BLaER1 treated with 17β-estradiol and CSF1 and Interleukin-3, amounts not matched to agents 10 nM and 100 nM (cell line): ENCODE data around the gene JTB.

Source experiments
- H3K27ac ChIP-seq, 11 experiments: shearing (Covaris generic); formaldehyde crosslinking; 2 replicates each; pipeline ENCODE4 v1.8.1; 2022
- H3K27me3 ChIP-seq, 11 experiments: shearing (Covaris generic); formaldehyde crosslinking; 2 replicates each; pipeline ENCODE4 v1.8.1; 2022
- H3K36me3 ChIP-seq, 11 experiments: shearing (Covaris generic); formaldehyde crosslinking; 2 replicates each; pipeline ENCODE4 v1.8.1; 2022
- H3K4me1 ChIP-seq, 10 experiments: shearing (Covaris generic); formaldehyde crosslinking; 2 replicates each; pipeline ENCODE4 v1.8.1; 2022
- H3K4me2 ChIP-seq, 11 experiments: shearing (Covaris generic); formaldehyde crosslinking; 2 replicates each; pipeline ENCODE4 v1.8.1; 2022
- H3K4me3 ChIP-seq, 10 experiments: shearing (Covaris generic); formaldehyde crosslinking; 2 replicates each; pipeline ENCODE4 v1.8.1; 2022
- H3K9ac ChIP-seq, 11 experiments: shearing (Covaris generic); formaldehyde crosslinking; 2 replicates each; pipeline ENCODE4 v1.8.1; 2022
- H3K9me3 ChIP-seq, 11 experiments: shearing (Covaris generic); formaldehyde crosslinking; replicated peaks in 1 of 11; 2 replicates each; pipeline ENCODE4 v1.8.1; 2022
- H4K20me1 ChIP-seq, 11 experiments: shearing (Covaris generic); formaldehyde crosslinking; 2 replicates each; pipeline ENCODE4 v1.8.1; 2022
- Cebpa-rat ChIP-seq, 11 experiments: shearing (Covaris generic); IDR thresholded peaks; 2 replicates each; pipeline ENCODE4 v1.8.1; 2022

The JTB gene

DNA sequence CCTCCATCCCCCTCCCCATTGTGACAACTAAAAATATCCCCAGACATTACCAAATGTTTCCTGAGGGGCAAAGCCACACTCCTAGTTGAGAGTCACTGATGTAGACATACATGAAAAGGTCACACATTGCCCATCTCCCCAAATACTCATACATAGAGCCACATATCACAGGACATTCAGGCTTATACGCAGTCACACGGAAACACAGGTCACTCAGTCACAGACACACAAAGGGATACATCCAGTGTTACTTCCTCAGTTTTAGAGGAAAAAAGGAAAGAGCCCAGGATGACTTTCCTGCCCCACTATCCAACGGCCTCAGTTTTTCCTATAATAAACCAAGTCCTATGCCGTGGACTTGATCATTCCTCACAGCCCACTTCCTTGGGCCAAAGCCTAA lies 16.1 kb downstream of the JTB start:
- Histone ChIP-seq H3K36me3 (peaks cover 13 to 26% (median 17%) of the 10 kb centered on the region in 11 experiments; a peak in 21 of 22 replicates), H3K27me3 (no peaks in the 10 kb centered on the region), H3K9me3 (no peaks in the 10 kb centered on the region), H3K4me2 (peak overlapping the region; percentile 90 to 100 (median 99)), H3K9ac (peak overlapping the region; percentile 81 to 96 (median 87)), H3K27ac (peak overlapping the region; percentile 20 to 93 (median 91); a peak in 20 of 22 replicates), H3K4me1 (peaks cover 67 to 83% (median 81%) of the 10 kb centered on the region in 10 experiments), H4K20me1 (peaks cover 11 to 30% (median 14%) of the 10 kb centered on the region in 11 experiments; a peak in 21 of 22 replicates), H3K4me3 (peak overlapping the region; percentile 64 to 85 (median 71))
- TF ChIP-seq Cebpa-rat (IDR thresholded peaks at IDR 0.05): no peak

DNA sequence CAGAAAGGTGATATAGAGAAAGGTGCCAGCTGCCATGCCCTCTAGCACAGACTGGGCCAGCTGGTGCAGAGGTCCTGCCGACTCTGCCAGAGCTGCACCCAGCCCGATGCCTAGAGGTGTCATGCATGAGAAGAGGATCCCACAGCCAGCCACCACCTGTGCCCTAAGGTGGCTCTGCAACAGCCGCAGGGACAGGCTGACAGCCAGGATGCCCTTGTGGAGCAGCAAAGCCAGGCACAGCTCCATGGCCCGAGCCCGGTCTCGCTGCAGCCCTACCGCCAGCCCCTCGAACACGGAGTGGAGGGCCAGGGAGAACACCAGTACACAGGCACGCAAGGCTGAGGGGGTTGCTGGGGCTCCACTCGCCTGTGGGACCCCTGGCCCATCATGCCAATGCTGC lies 17.3 kb downstream of the JTB start:
- Histone ChIP-seq H3K4me1 (peaks cover 68 to 83% (median 81%) of the 10 kb centered on the region in 10 experiments), H3K27me3 (no peaks in the 10 kb centered on the region), H3K36me3 (peaks cover 13 to 26% (median 17%) of the 10 kb centered on the region in 11 experiments; a peak in 21 of 22 replicates), H4K20me1 (peaks cover 23 to 42% (median 26%) of the 10 kb centered on the region in 11 experiments), H3K9ac (peak overlapping the region; percentile 45 to 97 (median 92); a peak in 18 of 22 replicates), H3K27ac (peak overlapping the region; percentile 9 to 93 (median 91); a peak in 18 of 22 replicates), H3K4me3 (peak overlapping the region in 6 of 10 experiments; percentile 13 to 96 (median 78); a peak in 8 of 20 replicates), H3K9me3 (no peaks in the 10 kb centered on the region), H3K4me2 (peak overlapping the region; percentile 90 to 100 (median 99))
- TF ChIP-seq Cebpa-rat (IDR thresholded peaks at IDR 0.05): no peak

DNA sequence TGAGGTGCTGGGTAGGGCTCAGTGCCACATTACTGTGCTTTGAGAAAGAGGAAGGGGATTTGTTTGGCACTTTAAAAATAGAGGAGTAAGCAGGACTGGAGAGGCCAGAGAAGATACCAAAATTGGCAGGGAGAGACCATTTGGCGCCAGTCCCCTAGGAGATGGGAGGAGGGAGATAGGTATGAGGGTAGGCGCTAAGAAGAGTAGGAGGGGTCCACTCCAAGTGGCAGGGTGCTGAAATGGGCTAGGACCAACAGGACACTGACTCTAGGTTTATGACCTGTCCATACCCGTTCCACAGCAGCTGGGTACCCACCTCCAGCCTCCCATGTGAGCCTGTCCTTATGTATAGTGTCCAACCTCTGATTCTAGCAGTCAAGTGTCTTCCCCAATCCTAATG lies 18.0 kb downstream of the JTB start:
- H3K4me1 ChIP-seq: peaks cover 68 to 83% (median 80%) of the 10 kb centered on the region in 10 experiments

GRCh38 chr1:153958961-153959260 lies 18.6 kb downstream of the JTB start:
- peaks cover 25 to 39% (median 28%) of the 10 kb centered on the region in 11 experiments for H3K36me3 ChIP-seq

More for the DNA sequence above, 18.0 kb downstream of the JTB start:
- TF ChIP-seq Cebpa-rat (IDR thresholded peaks at IDR 0.05): no peak
- peak overlapping the region; percentile 9 to 93 (median 91); a peak in 21 of 22 replicates for H3K27ac ChIP-seq
- peaks cover 31 to 49% (median 34%) of the 10 kb centered on the region in 11 experiments for H4K20me1 ChIP-seq
- peaks cover 19 to 33% (median 23%) of the 10 kb centered on the region in 11 experiments for H3K36me3 ChIP-seq
- peak overlapping the region in 6 of 10 experiments; percentile 13 to 99 (median 84); a peak in 8 of 20 replicates for H3K4me3 ChIP-seq
- no peaks in the 10 kb centered on the region for H3K9me3 ChIP-seq
- peak overlapping the region; percentile 12 to 97 (median 93); a peak in 18 of 22 replicates for H3K9ac ChIP-seq
- no peaks in the 10 kb centered on the region for H3K27me3 ChIP-seq
- H3K4me2 ChIP-seq: peak overlapping the region; percentile 90 to 100 (median 99)

GRCh38 chr1:153958111-153958960 lies 19.1 kb downstream of the JTB start, which contains the start of gene CRTC2:
TSS of gene CRTC2 (minus strand) at chr1:153958612. CDS start at chr1:153958497, 115 bp downstream.
- H3K36me3 ChIP-seq: peaks cover 31 to 44% (median 34%) of the 10 kb centered on the region in 11 experiments
- peaks cover 39 to 61% (median 45%) of the 10 kb centered on the region in 11 experiments for H4K20me1 ChIP-seq
- H3K9me3 ChIP-seq: no peaks in the 10 kb centered on the region
- no peaks in the 10 kb centered on the region for H3K27me3 ChIP-seq
- no peak for TF ChIP-seq Cebpa-rat (IDR thresholded peaks at IDR 0.05)
- H3K4me1 ChIP-seq: peaks cover 69 to 83% (median 76%) of the 10 kb centered on the region in 10 experiments
- H3K4me2 ChIP-seq: peak within 1 kb of the TSS; percentile 94 to 100 (median 99)
- peak within 1 kb of the TSS; percentile 69 to 94 (median 91) for H3K27ac ChIP-seq
- H3K9ac ChIP-seq: peak within 1 kb of the TSS; percentile 86 to 97 (median 95)
- peak within 1 kb of the TSS; percentile 81 to 99 (median 96) for H3K4me3 ChIP-seq

More at GRCh38 chr1:153958961-153959260, 18.6 kb downstream of the JTB start:
- H3K27me3 ChIP-seq: no peaks in the 10 kb centered on the region
- peak overlapping the region; percentile 9 to 93 (median 91); a peak in 21 of 22 replicates for H3K27ac ChIP-seq
- H3K4me2 ChIP-seq: peak overlapping the region; percentile 90 to 100 (median 99)
- H3K4me3 ChIP-seq: peak overlapping the region; percentile 81 to 99 (median 96); a peak in 16 of 20 replicates
- H3K4me1 ChIP-seq: peaks cover 69 to 81% (median 77%) of the 10 kb centered on the region in 10 experiments
- peak overlapping the region; percentile 67 to 97 (median 95); a peak in 19 of 22 replicates for H3K9ac ChIP-seq
- H3K9me3 ChIP-seq: no peaks in the 10 kb centered on the region
- TF ChIP-seq Cebpa-rat (IDR thresholded peaks at IDR 0.05): no peak
- H4K20me1 ChIP-seq: peaks cover 36 to 55% (median 39%) of the 10 kb centered on the region in 11 experiments

GRCh38 chr1:153957744-153958110 lies 19.7 kb downstream of the JTB start:
- H3K4me1 ChIP-seq: peaks cover 66 to 81% (median 73%) of the 10 kb centered on the region in 10 experiments
- H3K9me3 ChIP-seq: no peaks in the 10 kb centered on the region
- H3K4me3 ChIP-seq: peak overlapping the region; percentile 81 to 99 (median 96)
- H4K20me1 ChIP-seq: peaks cover 39 to 67% (median 48%) of the 10 kb centered on the region in 11 experiments
- peak overlapping the region; percentile 86 to 97 (median 95) for H3K9ac ChIP-seq
- peaks cover 37 to 50% (median 40%) of the 10 kb centered on the region in 11 experiments for H3K36me3 ChIP-seq
- no peaks in the 10 kb centered on the region for H3K27me3 ChIP-seq
- H3K4me2 ChIP-seq: peak overlapping the region; percentile 85 to 99 (median 95)
- peak overlapping the region; percentile 69 to 94 (median 91) for H3K27ac ChIP-seq
- TF ChIP-seq Cebpa-rat (IDR thresholded peaks at IDR 0.05): no peak

DNA sequence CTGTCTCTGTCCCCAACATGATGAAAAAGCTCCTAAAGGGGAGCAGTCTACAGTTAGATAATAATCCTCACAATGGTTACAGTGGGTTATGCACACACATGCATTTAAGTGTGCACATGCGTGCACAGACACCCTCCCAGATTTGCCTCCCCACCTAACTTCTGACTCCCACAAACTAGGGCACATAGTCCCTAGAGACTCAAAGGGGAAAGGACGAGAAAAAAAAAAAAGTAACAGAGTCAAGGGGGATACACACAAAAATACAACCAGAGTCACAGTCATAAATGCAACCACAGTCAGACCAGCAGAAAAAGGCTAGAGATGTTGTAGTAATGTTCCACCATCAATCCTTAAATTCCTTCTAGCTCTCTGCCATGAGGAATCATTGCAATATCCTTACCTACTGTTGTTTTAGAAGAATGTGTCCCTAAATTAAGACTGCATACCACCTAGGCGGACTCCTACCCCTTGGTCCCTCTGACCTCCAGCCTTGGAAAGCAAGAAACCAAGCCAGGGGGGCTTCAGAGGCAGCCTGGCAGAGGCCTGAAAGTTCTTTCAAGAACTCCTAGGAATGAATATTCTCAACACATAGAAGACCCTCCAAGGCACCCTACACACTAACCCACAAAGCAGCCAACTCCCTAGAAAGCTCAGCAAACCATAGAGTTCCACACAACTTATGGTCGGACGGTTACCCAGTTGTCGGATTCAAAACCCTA lies 20.3 kb downstream of the JTB start:
- Histone ChIP-seq H3K9me3 (no peaks in the 10 kb centered on the region), H3K27ac (peak overlapping the region; percentile 69 to 94 (median 91)), H3K4me2 (peak overlapping the region; percentile 85 to 99 (median 95)), H4K20me1 (peaks cover 39 to 69% (median 52%) of the 10 kb centered on the region in 11 experiments), H3K4me1 (peaks cover 60 to 80% (median 67%) of the 10 kb centered on the region in 10 experiments), H3K9ac (peak overlapping the region; percentile 86 to 97 (median 95)), H3K27me3 (no peaks in the 10 kb centered on the region), H3K4me3 (peak overlapping the region; percentile 81 to 99 (median 96)), H3K36me3 (peaks cover 42 to 56% (median 46%) of the 10 kb centered on the region in 11 experiments)
- no peak for TF ChIP-seq Cebpa-rat (IDR thresholded peaks at IDR 0.05)

DNA sequence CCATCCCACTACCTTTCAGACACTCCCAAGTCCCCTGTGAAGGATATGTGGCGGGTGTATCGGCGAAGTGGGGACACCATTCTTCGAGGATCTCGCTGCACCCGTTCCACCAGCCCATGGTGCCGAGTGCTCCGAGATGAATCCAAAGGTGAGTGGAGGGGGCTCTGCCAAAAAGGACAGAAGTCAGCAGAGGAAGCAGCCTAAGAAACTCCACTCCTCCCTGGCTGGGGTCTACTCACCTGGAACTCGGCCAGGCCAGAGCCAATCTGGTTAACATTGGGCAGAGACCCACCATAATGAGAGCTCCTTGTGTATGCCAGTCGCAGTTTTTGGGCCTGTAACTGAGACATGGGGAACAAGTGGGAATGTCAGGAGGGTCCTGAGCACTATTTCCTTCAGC lies 22.6 kb downstream of the JTB start:
- Histone ChIP-seq H3K9me3 (no peaks in the 10 kb centered on the region), H3K36me3 (peaks cover 53 to 62% (median 56%) of the 10 kb centered on the region in 11 experiments), H4K20me1 (peaks cover 39 to 75% (median 54%) of the 10 kb centered on the region in 11 experiments)

More for the DNA sequence above, 22.6 kb downstream of the JTB start:
- Histone ChIP-seq H3K4me1 (peaks cover 44 to 80% (median 51%) of the 10 kb centered on the region in 10 experiments), H3K4me3 (no peak overlapping the region), H3K27ac (0 out of 22 replicates have a peak overlapping the region, but pooled peaks of 2 of the 11 experiments have one; percentile 3 to 6), H3K27me3 (no peaks in the 10 kb centered on the region), H3K4me2 (peak overlapping the region in 9 of 11 experiments; percentile 89 to 99 (median 95); a peak in 15 of 22 replicates), H3K9ac (peak overlapping the region in 7 of 11 experiments; percentile 1 to 89 (median 43); a peak in 7 of 22 replicates)
- no peak for TF ChIP-seq Cebpa-rat (IDR thresholded peaks at IDR 0.05)
